GM23248 (cell line): ENCODE data around the gene P4HA2.

Source experiments
- EZH2 ChIP-seq: fragments of 200-600 bp; sonication (generic); IDR thresholded peaks from 2 replicates; pipeline ENCODE4 v1.6.1; 2018; ENCODE audit warnings: antibody characterized with exemption, mild to moderate bottlenecking; ENCODE audit not compliant: insufficient read depth, poor library complexity, severe bottlenecking
- EZH2phosphoT487 ChIP-seq: fragments of 200-600 bp; sonication (generic); IDR thresholded peaks from 2 replicates; pipeline ENCODE4 v1.6.1; 2018; ENCODE audit warnings: antibody characterized with exemption, moderate library complexity, mild to moderate bottlenecking, low read depth; ENCODE audit not compliant: insufficient read depth

- TF ChIP-seq EZH2phosphoT487 (no peak), EZH2 (no peak)
Measured at GRCh38 chr5:132253008-132253441, 25.4 kb upstream of the P4HA2 start.
